OCI-M2 (cell line): Measurements from ENCODE around the gene BTNL3.
"Not testable (repeated sequence)": the region's sequence is repeated elsewhere in the genome, so short reads cannot be mapped to it uniquely, and the experiment has no call there.

ENCODE experiments used
- DNase-seq: peaks from one replicate; lab custom pipeline; 2025; ENCODE audit not compliant: unreplicated experiment; lab: John Stamatoyannopoulos, UW

The BTNL3 gene

GRCh38 chr5:181045857-181046256, 57.2 kb downstream of the BTNL3 start:
- DNase-seq, result not testable (repeated sequence)

- DNase-seq, result no peak
Observed at GRCh38 chr5:181047288-181047687, 58.6 kb downstream of the BTNL3 start.

DNA sequence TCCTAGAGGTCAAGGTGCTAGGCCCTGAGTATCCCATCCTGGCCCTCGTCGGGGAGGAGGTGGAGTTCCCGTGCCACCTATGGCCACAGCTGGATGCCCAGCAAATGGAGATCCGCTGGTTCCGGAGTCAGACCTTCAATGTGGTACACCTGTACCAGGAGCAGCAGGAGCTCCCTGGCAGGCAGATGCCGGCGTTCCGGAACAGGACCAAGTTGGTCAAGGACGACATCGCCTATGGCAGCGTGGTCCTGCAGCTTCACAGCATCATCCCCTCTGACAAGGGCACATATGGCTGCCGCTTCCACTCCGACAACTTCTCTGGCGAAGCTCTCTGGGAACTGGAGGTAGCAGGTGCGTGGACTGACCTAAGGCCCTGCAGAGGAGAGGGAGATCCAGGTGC, 59.3 kb downstream of the BTNL3 start:
- no peak for DNase-seq

DNA sequence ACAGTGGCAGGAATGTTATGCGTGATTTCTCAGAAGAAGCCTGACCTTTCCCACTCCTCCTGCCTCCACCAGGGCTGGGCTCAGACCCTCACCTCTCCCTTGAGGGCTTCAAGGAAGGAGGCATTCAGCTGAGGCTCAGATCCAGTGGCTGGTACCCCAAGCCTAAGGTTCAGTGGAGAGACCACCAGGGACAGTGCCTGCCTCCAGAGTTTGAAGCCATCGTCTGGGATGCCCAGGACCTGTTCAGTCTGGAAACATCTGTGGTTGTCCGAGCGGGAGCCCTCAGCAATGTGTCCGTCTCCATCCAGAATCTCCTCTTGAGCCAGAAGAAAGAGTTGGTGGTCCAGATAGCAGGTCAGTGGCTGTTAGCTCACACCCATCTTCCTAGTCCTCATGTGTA, 61.4 kb downstream of the BTNL3 start:
- DNase-seq, result no peak

- no peak for DNase-seq
Observed at GRCh38 chr5:181051841-181052671, 63.4 kb downstream of the BTNL3 start.

GRCh38 chr5:181052672-181053487, 64.2 kb downstream of the BTNL3 start:
- DNase-seq, result no peak

GRCh38 chr5:181053488-181054121, 65.0 kb downstream of the BTNL3 start:
- no peak for DNase-seq

- no peak for DNase-seq
Observed at GRCh38 chr5:181054138-181054537, 65.5 kb downstream of the BTNL3 start.

DNA sequence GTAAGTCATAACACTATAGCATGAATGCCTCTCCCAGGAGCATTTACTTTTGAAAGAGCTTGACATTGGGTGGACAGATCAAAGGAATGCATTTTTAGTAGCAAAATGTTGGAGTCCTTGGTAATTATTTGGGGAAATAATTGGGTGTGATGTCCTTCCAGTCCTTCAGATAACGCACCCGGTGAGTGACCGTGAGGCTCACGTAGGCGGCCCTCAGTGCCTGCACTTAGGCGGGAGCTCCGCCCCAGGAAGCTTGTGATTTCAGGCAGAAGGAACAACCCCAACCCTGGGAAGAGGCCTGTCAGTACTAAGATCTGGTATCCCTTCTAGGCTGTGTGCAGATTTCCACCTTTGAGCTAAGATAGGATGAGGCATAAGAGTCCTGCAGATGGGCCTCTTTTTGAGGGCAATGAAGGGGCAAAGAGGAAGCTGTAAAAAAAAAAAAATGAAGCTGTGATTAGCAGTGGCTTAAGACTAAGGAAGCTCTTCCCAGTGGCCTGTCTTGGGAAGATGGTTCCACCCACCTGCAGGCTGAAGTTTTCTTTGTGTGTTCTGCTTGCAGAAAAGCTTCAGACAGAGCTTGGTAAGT, 66.3 kb downstream of the BTNL3 start:
- DNase-seq, result no peak
